ENCODE results near the gene CNTN3. TPM values are rescaled to one million over a fixed set of nuclear protein-coding genes. Genes with fewer than 3 reads are reported as not detected.
A peak's percentile ranks its signal among the peaks of the same experiment; 100 is the strongest.

Gene CNTN3
- total RNA-seq, 1 experiment from 2014 or later: 2.6 TPM

GRCh38 chr3:74601793-74602192 lies 12.7 kb downstream of the CNTN3 start:
- ChIA-PET CTCF (no interaction called here), POLR2A (no interaction called here)
- BruUV-seq (replicated peaks): no TSS peak
- H3K4me1 Mint-ChIP-seq (ENCODE audit: insufficient read depth, unreplicated experiment): peaks cover 12% of the 10 kb centered on the region
- H3K27me3 Mint-ChIP-seq (ENCODE audit: insufficient read depth, unreplicated experiment): no peaks in the 10 kb centered on the region
- no peaks in the 10 kb centered on the region for H3K36me3 Mint-ChIP-seq (ENCODE audit: insufficient read depth, unreplicated experiment)
- no peak for DNase-seq (ENCODE audit: unreplicated experiment)
- H3K9me3 Mint-ChIP-seq (ENCODE audit: unreplicated experiment): peaks cover 7% of the 10 kb centered on the region
- intact Hi-C loops (cut with micrococcal nuclease): no loop called here
- H3K27ac Mint-ChIP-seq (ENCODE audit: low read depth, unreplicated experiment): no peak overlapping the region
- no peak overlapping the region for H3K4me3 Mint-ChIP-seq (ENCODE audit: unreplicated experiment)
- TF ChIP-seq, protein P1, sequence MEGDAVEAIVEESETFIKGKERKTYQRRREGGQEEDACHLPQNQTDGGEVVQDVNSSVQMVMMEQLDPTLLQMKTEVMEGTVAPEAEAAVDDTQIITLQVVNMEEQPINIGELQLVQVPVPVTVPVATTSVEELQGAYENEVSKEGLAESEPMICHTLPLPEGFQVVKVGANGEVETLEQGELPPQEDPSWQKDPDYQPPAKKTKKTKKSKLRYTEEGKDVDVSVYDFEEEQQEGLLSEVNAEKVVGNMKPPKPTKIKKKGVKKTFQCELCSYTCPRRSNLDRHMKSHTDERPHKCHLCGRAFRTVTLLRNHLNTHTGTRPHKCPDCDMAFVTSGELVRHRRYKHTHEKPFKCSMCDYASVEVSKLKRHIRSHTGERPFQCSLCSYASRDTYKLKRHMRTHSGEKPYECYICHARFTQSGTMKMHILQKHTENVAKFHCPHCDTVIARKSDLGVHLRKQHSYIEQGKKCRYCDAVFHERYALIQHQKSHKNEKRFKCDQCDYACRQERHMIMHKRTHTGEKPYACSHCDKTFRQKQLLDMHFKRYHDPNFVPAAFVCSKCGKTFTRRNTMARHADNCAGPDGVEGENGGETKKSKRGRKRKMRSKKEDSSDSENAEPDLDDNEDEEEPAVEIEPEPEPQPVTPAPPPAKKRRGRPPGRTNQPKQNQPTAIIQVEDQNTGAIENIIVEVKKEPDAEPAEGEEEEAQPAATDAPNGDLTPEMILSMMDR (IDR thresholded peaks at IDR 0.05; ENCODE audit: unreplicated experiment): no peak

DNA sequence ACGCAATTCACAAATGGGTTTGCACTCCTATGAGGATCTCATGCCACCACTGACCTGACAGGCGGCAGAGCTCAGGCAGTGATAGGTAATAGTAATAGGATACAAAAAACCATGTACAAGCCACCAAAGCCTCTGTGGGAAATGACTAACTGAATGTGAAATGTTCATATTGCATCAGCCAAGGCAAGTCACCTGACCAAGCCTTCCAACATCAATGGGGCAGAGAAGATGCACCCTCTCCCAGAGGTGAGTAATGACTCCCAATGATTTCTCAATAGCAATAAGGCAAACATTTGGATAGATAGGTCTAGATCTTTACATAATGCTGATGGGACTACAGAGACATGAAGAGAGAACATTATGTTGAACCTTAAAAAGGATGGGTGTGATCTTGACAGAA lies 14.9 kb downstream of the CNTN3 start:
- no peaks in the 10 kb centered on the region for H3K27me3 Mint-ChIP-seq (ENCODE audit: insufficient read depth, unreplicated experiment)
- peaks cover 12% of the 10 kb centered on the region for H3K4me1 Mint-ChIP-seq (ENCODE audit: insufficient read depth, unreplicated experiment)
- CTCF ChIA-PET: no interaction called here
- no peaks in the 10 kb centered on the region for H3K36me3 Mint-ChIP-seq (ENCODE audit: insufficient read depth, unreplicated experiment)
- H3K9me3 Mint-ChIP-seq (ENCODE audit: unreplicated experiment): peaks cover 7% of the 10 kb centered on the region
- DNase-seq (ENCODE audit: unreplicated experiment): peak; percentile 80
- POLR2A ChIA-PET: no interaction called here
- intact Hi-C loops (cut with micrococcal nuclease): no loop called here
- no TSS peak for BruUV-seq (replicated peaks)
- H3K4me3 Mint-ChIP-seq (ENCODE audit: unreplicated experiment): no peak overlapping the region
- TF ChIP-seq, protein P1 (IDR thresholded peaks at IDR 0.05; ENCODE audit: unreplicated experiment): no peak
- H3K27ac Mint-ChIP-seq (ENCODE audit: low read depth, unreplicated experiment): peak overlapping the region; percentile 24

DNA sequence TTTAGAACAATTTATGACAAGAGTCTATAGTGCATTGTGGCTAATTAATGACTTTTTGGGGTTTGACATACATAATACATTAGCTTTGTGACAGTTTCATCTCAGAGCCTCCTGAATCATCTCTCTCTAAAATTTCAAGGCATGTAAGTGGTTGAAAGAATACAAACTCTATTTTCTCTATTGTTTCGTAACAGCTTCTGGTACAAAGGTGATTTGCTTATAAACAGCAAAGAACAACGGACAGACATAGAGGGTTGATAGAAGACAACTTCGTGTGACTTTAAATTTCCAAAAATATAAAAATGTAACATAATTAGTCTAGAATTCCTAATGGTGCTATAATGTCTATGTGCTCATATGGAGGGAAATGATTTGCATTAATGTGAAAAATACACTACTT lies 21.3 kb downstream of the CNTN3 start:
- TF ChIP-seq, protein P1 (IDR thresholded peaks at IDR 0.05; ENCODE audit: unreplicated experiment): no peak
- intact Hi-C loops (cut with micrococcal nuclease): no loop called here
- Mint-ChIP-seq H3K27me3 (ENCODE audit: insufficient read depth, unreplicated experiment) (no peaks in the 10 kb centered on the region), H3K4me1 (ENCODE audit: insufficient read depth, unreplicated experiment) (peaks cover 10% of the 10 kb centered on the region), H3K36me3 (ENCODE audit: insufficient read depth, unreplicated experiment) (no peaks in the 10 kb centered on the region), H3K4me3 (ENCODE audit: unreplicated experiment) (no peak overlapping the region), H3K9me3 (ENCODE audit: unreplicated experiment) (no peaks in the 10 kb centered on the region), H3K27ac (ENCODE audit: low read depth, unreplicated experiment) (no peak overlapping the region)
- no peak for DNase-seq (ENCODE audit: unreplicated experiment)
- POLR2A ChIA-PET: no interaction called here
- no TSS peak for BruUV-seq (replicated peaks)
- CTCF ChIA-PET: interaction anchor here (1.1 kb wide), 1 partner anchor 938 kb away, joined by 7 read pairs; no protein-coding TSS in a partner anchor

DNA sequence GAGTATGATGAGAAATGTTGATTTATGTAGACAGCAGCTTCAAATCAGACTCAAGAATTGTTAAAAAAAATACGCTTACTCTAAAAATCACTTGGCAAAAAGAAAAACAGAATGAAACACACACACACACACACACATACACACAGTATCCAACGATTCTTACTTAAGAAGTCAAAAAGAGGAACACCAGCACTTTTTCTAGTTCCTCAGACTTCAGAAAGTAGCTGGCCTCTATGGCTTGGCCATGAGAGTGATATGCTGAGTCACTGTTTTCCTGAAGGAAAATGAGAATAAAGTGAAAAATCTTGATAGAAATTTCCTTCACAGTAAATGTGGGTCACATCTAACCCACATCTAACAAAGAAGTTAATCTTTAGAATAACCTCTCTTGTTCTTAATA lies 22.1 kb downstream of the CNTN3 start:
- Mint-ChIP-seq H3K27ac (ENCODE audit: low read depth, unreplicated experiment) (no peak overlapping the region), H3K4me3 (ENCODE audit: unreplicated experiment) (no peak overlapping the region), H3K27me3 (ENCODE audit: insufficient read depth, unreplicated experiment) (no peaks in the 10 kb centered on the region), H3K4me1 (ENCODE audit: insufficient read depth, unreplicated experiment) (peaks cover 10% of the 10 kb centered on the region), H3K36me3 (ENCODE audit: insufficient read depth, unreplicated experiment) (no peaks in the 10 kb centered on the region), H3K9me3 (ENCODE audit: unreplicated experiment) (no peaks in the 10 kb centered on the region)
- POLR2A ChIA-PET: no interaction called here
- TF ChIP-seq, protein P1 (IDR thresholded peaks at IDR 0.05; ENCODE audit: unreplicated experiment): no peak
- CTCF ChIA-PET: interaction anchor here (1.1 kb wide), 1 partner anchor 937 kb away, joined by 7 read pairs; no protein-coding TSS in a partner anchor
- no TSS peak for BruUV-seq (replicated peaks)
- DNase-seq (ENCODE audit: unreplicated experiment): no peak
- intact Hi-C loops (cut with micrococcal nuclease): no loop called here

Data from MCF 10A (cell line).